ENCODE data around the gene RAB7B. TPM values are rescaled to one million over a fixed set of nuclear protein-coding genes. Genes with fewer than 3 reads are reported as not detected.

Gene RAB7B
- total RNA-seq, 1 experiment from 2014 or later = not detected

- TF ChIP-seq USF2 (CRISPR knock-in tag; IDR thresholded peaks at IDR 0.05) (no peak), E2F1 (CRISPR knock-in tag; IDR thresholded peaks at IDR 0.05) (no peak), E2F5 (CRISPR knock-in tag; IDR thresholded peaks at IDR 0.05) (no peak)
These were observed 48.3 kb downstream of the RAB7B start (continued) for GRCh38 chr1:205954819-205955404.

- POLR2A ChIA-PET = no interaction called here
- no peaks in the 10 kb centered on the region for H3K9me3 Mint-ChIP-seq
- H3K36me3 Mint-ChIP-seq = no peaks in the 10 kb centered on the region
- H3K27ac Mint-ChIP-seq = no peak overlapping the region
- H3K4me3 Mint-ChIP-seq = no peak overlapping the region
- DNase-seq (ENCODE audit: low spot score) = no peak
- peaks cover 19% of the 10 kb centered on the region for H3K4me1 Mint-ChIP-seq
- TF ChIP-seq HMGXB4 (CRISPR knock-in tag; IDR thresholded peaks at IDR 0.05) (no peak), ATF3 (CRISPR knock-in tag; conservative IDR thresholded peaks at IDR 0.05) (no peak), CBFB (CRISPR knock-in tag; IDR thresholded peaks at IDR 0.05; ENCODE audit: low read depth) (no peak), ZNF396 (CRISPR knock-in tag; IDR thresholded peaks at IDR 0.05; ENCODE audit: borderline replicate concordance) (no peak), SMAD3 (CRISPR knock-in tag; IDR thresholded peaks at IDR 0.05; ENCODE audit: borderline replicate concordance) (no peak), GTF2I (CRISPR knock-in tag; conservative IDR thresholded peaks at IDR 0.05) (no peak), PREB (CRISPR knock-in tag; IDR thresholded peaks at IDR 0.05; ENCODE audit: borderline replicate concordance) (no peak), FOXP4 (CRISPR knock-in tag; IDR thresholded peaks at IDR 0.05) (no peak)
- no peak for ATAC-seq
- CTCF ChIA-PET = interaction anchor here (1.4 to 5.3 kb wide), 3 partner anchors 12 to 33 kb away, joined by 3 to 62 read pairs (median 21); no protein-coding TSS in a partner anchor
- H3K27me3 Mint-ChIP-seq (ENCODE audit: low read depth) = no peaks in the 10 kb centered on the region; the same call in 1 of the 2 replicates
These were observed 51.4 kb downstream of the RAB7B start for GRCh38 chr1:205951746-205952145.

- Mint-ChIP-seq H3K27me3 (ENCODE audit: low read depth) (no peaks in the 10 kb centered on the region; the same call in 1 of the 2 replicates), H3K27ac (no peak overlapping the region), H3K36me3 (no peaks in the 10 kb centered on the region), H3K4me1 (peaks cover 19% of the 10 kb centered on the region), H3K4me3 (no peak overlapping the region), H3K9me3 (no peaks in the 10 kb centered on the region)
- ATAC-seq (no peak), DNase-seq (ENCODE audit: low spot score) (no peak)
- TF ChIP-seq FOXJ3 (CRISPR knock-in tag; IDR thresholded peaks at IDR 0.05; ENCODE audit: borderline replicate concordance) = no peak
- TF ChIP-seq FOXP4 (CRISPR knock-in tag; IDR thresholded peaks at IDR 0.05) = no peak
- no peak for TF ChIP-seq ZNF317 (CRISPR knock-in tag; IDR thresholded peaks at IDR 0.05; ENCODE audit: borderline replicate concordance, low read depth)
- no peak for TF ChIP-seq ATF3 (CRISPR knock-in tag; conservative IDR thresholded peaks at IDR 0.05)
- TF ChIP-seq NR2C2 (CRISPR knock-in tag; IDR thresholded peaks at IDR 0.05) = no peak
- TF ChIP-seq JAZF1 (CRISPR knock-in tag; IDR thresholded peaks at IDR 0.05) = no peak
- POLR2A ChIA-PET = no interaction called here
- CTCF ChIA-PET = interaction anchor here (1.0 to 5.3 kb wide), 6 partner anchors 11 to 292 kb away, joined by 3 to 62 read pairs (median 5); no protein-coding TSS in a partner anchor
These were observed 52.2 kb downstream of the RAB7B start for GRCh38 chr1:205950826-205951549.

All from WTC11 (cell line).